ENCODE measurements around the gene CELF4.

The CELF4 gene

GRCh38 chr18:37249171-37249886, 316.3 kb downstream of the CELF4 start:
- DNase-seq: no peak

GRCh38 chr18:37248281-37248680, 317.3 kb downstream of the CELF4 start:
- no peak for DNase-seq

GRCh38 chr18:37247497-37248161, 318.0 kb downstream of the CELF4 start:
- no peak for DNase-seq

- no peak for DNase-seq
These were observed 318.7 kb downstream of the CELF4 start for GRCh38 chr18:37246779-37247340.

- DNase-seq: no peak
These were observed 321.0 kb downstream of the CELF4 start for GRCh38 chr18:37244618-37245017.

GRCh38 chr18:37243741-37244140, 321.9 kb downstream of the CELF4 start:
- no peak for DNase-seq

- DNase-seq: no peak
These were observed 322.6 kb downstream of the CELF4 start for GRCh38 chr18:37242826-37243560.

- no peak for DNase-seq
These were observed 323.5 kb downstream of the CELF4 start for GRCh38 chr18:37242091-37242490.

GRCh38 chr18:37238282-37239108, 327.1 kb downstream of the CELF4 start:
- DNase-seq: no peak

GRCh38 chr18:37235583-37235982, 330.0 kb downstream of the CELF4 start:
- no peak for DNase-seq

GRCh38 chr18:37231251-37231650, 334.3 kb downstream of the CELF4 start:
- no peak for DNase-seq

GRCh38 chr18:37230768-37231167, 334.8 kb downstream of the CELF4 start:
- no peak for DNase-seq

GRCh38 chr18:37225279-37225678, 340.3 kb downstream of the CELF4 start:
- no peak for DNase-seq

- no peak for DNase-seq
These were observed 342.6 kb downstream of the CELF4 start for GRCh38 chr18:37222999-37223378.

- DNase-seq: no peak
These were observed 343.1 kb downstream of the CELF4 start for GRCh38 chr18:37222354-37222998.

- DNase-seq: no peak
These were observed 346.3 kb downstream of the CELF4 start for GRCh38 chr18:37219257-37219656.

- DNase-seq: no peak
These were observed 347.5 kb downstream of the CELF4 start for GRCh38 chr18:37218022-37218590.

GRCh38 chr18:37210781-37211180, 354.8 kb downstream of the CELF4 start:
- no peak for DNase-seq

- no peak for DNase-seq
These were observed 358.3 kb downstream of the CELF4 start for GRCh38 chr18:37207343-37207742.

GRCh38 chr18:37199741-37200140, 365.9 kb downstream of the CELF4 start:
- DNase-seq: no peak
